Activated CD4-positive, alpha-beta T cell treated with anti-CD3 and anti-CD28 coated beads, Interleukin-2, amount 50 U/mL, for 48 hours (primary cell): ENCODE results near the gene BARX2.
A peak's percentile ranks its signal among the peaks of the same experiment; 100 is the strongest.
"Not testable (repeated sequence)": the region's sequence is repeated elsewhere in the genome, so short reads cannot be mapped to it uniquely, and the experiment has no call there.

Source experiments
- DNase-seq, 2 experiments: peaks; one replicate each; pipeline ENCODE4 v3.0.0-alpha.2; 2020

BARX2 gene, protein sequence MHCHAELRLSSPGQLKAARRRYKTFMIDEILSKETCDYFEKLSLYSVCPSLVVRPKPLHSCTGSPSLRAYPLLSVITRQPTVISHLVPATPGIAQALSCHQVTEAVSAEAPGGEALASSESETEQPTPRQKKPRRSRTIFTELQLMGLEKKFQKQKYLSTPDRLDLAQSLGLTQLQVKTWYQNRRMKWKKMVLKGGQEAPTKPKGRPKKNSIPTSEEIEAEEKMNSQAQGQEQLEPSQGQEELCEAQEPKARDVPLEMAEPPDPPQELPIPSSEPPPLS

DNA sequence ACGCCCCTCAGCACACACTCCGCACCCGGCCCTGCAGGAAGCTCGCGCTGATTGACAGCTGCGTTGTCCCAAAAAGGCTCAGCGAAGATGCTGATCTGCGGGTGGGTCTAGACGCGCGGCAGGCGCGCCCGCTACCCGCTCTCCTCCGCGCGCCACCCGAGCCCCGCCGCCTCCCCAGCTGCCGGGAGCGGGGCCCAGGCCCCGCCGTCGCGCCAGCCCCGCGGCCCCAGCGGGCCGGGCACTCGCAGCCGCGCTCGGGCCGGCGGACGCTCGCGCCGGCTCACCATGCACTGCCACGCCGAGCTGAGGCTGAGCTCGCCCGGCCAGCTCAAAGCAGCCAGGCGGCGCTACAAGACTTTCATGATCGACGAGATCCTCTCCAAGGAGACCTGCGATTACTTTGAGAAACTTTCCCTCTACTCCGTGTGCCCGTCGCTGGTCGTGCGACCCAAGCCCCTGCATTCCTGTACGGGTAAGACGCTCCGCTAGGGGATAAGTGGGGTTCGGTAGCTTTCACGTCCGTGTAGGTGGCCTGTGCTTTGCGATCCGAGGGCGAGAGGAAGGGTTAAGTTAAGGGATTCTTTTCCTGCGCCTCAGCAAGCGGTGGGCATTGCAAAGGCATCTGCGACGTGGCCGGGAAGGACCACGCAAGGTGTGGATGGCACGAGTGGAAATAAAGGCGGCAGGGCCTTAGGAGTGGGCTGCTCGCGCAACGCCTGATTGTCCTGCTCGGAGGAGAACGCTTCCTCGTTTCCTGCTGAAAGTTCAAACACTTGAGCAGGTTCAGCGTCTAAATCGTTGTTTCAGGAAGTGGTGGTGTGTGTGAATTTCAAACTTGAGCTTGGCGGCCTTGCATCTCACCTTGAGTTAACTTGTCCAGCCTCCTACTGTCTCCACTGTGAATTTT is at the start of gene BARX2:
Gene BARX2, plus strand, starts transcription at position 98 of the 907 bp plus-strand sequence. Its CDS starts 188 bp downstream, at position 286.
- peak; percentile 46 to 54 for DNase-seq

DNA sequence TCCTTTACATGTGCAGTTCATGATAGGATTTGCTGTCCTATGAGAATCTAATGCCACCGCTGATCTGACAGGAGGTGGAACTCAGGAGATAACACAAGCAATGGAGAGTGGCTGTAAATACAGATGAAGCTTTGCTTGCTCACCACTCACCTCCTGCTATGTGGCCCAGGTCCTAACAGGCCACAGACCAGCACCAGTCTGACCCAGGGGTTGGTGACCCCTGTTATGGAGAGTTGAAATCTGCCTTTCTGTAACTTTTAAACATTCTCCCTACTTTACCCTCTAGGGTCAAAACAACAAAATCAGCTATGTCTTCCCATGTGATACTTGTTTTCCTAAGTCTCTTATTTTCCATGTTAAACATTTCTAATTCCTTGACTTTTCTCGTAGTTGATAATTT is 48.7 kb upstream of the BARX2 start:
- DNase-seq: no peak

DNA sequence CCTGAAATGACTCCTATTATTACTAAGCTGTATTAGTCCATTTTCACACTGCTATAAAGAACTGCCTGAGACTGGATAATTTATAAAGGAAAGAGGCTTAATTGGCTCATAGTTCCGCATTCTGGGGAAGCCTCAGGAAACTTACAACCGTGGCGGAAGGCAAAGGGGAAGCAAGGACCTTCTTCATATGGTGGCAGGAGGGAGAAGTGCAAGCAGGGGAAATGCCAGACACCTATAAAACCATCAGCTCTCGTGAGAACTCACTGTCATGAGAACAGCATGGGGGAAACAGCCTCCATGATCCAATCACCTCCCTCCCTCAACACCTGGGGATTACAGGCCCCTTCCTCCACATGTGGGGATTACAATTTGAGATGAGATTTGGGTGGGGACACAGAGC is 47.9 kb upstream of the BARX2 start:
- DNase-seq: not testable (repeated sequence)

DNA sequence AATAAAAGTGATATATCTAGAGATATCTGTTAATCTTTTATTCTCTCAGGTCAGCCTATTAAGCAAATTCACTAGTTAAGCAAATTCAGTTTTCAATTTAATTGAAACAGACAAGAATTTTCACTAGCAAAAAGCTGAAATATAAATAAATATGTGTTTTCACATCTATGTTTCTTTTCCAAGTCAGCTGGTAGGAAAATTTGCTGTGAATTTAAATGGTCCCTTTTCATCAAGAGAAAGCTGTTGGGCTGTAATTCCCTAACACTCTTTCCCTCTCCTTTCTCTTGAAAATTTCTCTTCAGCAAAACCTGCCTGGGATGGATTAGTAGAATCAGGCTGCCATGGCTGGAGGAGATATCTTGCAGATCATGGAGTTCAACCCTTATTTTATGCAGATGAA is 46.9 kb upstream of the BARX2 start:
- DNase-seq: no peak

DNA sequence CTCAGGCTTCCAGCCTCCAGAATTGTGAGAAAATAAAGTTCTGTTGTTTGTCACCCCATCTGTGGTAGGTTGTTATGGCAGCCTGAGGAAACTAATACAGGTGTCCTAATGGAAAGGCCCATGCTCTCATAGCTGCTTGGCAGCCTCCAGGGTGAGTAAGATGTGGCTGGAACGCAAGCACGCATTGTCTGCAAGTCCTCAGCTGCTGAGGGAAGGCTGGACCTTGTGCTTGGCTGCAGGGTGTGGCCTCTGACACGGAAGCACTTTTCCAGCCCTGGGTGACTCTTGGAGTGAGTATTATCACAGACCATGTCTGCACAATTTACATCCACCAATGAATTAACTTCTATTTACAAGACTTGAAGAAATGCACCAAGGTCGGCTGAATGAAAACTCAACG is 44.4 kb upstream of the BARX2 start:
- DNase-seq: no peak

DNA sequence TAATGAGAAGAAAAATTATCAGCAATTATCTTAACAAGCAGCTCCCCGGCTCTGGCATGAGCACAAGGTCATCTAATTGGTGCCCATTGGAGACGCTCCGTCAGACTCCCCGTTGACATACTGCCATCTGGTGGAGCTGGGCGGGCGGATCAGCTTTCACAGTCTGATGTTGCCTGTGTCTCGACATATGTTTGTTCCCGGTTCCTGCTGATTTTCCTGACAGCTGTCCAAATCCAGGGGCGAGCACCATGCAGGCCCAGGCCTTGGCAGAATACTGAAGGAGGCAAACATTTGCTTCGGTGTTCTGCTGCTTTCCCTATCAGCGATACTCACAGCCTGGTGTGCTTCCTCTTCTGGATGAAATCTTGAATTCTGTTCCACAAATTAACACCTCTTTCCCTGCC is 43.8 kb upstream of the BARX2 start:
- peak; percentile 76 to 80 for DNase-seq

DNA sequence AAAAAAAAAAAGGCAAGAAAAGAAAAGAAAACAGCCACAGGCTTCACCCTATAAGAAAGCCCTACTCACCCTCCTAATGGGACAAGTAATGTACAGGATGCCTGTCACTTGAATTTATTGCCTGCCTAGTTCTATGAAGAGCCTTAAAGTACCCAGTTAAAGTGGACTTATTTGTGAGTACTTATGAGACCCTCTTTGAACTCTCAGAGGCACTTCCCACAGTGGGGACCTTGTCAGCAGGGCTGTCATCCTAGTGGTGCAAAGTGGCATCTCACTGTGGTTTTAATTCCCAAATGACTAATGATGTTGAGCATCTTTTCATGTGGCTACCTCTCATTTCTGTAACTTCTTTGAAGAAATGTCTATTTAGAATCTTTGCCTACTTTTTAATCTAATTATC is 41.8 kb upstream of the BARX2 start:
- no peak for DNase-seq

DNA sequence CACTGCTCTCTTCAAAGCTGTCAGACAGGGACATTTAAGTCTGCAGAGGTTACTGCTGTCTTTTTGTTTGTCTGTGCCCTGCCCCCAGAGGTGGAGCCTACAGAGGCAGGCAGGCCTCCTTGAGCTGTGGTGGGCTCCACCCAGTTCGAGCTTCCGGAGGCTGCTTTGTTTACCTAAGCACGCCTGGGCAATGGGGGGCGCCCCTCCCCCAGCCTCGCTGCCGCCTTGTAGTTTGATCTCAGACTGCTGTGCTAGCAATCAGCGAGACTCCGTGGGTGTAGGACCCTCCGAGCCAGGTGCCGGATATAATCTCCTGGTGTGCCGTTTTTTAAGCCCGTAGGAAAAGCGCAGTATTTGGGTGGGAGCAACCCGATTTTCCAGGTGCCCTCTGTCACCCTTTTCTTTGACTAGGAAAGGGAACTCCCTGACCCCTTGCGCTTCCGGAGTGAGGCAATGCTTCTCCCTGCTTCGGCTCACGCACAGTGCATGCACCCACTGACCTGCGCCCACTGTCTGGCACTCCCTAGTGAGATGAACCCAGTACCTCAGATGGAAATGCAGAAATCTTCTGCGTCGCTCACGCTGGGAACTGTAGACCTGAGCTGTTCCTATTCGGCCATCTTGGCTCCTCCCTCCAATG is 31.2 kb upstream of the BARX2 start:
- DNase-seq: not testable (repeated sequence)

DNA sequence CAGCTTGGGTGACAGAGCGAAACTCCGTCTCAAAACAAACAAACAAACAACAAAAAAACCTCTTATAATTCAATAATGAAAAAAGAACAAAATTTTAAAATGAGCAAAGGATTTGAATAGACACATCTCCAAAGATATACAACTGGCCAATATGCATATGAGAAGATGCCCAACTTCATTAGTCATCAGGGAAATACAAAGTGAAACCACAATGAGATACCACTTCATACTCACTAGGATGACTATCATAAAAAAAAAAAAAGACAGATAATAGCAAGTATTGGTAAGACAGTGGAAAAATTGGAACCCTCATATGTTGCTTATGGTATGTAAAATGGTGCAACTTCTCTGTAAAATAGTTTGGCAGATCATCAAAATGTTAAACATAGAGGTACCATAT is 28.7 kb upstream of the BARX2 start:
- DNase-seq: no peak

DNA sequence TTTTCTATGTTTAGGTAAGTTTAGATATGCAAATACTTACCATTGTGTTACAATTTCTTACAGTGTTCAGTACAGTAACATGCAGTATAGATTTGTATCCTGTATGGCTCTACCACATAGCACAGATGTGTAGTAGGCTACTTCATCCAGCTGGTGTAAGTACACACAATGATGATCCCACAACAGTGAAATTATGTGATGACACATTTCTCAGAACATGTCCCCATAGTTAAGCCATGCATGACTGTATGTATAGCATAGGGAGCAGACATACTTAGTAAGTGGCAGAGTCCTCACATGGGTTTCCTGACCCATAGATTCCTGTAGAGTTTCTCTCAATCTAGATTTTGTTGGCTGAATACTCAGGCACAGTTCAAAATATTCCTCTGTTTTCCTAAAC is 26.8 kb upstream of the BARX2 start:
- no peak for DNase-seq

DNA sequence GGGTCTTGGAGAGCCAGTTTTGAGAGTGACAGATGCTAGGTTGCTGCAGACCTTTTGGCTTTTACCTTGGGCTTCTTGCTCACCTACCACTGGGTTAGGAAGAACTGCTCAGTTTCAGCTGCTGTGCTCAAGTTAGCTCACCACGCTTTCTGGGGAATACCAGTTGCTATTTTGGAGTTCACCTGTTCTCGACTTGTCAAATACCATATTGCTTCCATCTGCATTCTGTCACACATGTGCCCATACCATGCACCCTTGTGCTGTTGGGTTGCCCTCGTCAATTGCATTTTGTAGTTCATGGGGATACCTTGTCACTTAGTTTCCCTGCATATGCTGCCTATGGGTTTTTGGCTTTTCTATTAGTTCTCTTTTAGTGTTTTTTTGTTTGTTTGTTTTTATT is 23.0 kb upstream of the BARX2 start:
- no peak for DNase-seq

DNA sequence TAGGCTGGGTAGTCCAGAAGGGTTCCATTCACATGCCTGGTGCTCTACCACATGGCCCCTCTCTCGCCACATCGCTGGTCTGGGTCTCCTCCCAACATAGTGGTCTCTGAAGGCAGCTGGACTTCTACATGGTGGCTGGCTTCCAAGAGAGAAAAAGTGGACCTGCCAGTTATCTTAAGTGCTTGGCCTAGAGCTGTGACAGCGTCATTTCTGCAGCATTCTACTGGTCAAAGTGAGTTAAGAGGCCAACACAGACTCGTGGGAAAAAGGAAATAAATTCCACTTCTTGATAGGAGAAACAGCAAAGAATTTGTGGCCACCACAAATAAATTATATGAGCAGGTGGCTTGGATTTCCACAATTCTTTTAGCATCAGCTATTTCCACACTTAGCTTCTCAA is 21.0 kb upstream of the BARX2 start:
- DNase-seq: no peak

DNA sequence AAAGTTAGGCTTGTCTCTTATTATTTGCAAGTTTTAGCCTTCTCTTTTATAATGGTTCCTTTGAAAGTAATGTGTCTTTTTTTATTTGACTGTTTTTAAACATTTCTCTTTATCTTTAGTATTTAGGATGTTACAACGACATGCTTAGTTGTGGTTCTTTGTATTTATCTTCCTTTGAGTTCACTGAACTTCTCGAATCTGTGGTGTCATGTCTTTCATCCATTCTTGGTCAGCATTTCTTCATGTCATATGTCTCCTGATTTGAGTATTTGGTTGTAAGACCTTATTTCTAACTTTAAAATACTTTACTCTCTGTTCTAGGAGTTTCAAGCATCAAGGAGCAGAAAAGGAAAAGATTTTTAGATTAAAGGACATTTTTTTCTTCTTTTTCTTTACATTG is 15.9 kb upstream of the BARX2 start:
- no peak for DNase-seq

DNA sequence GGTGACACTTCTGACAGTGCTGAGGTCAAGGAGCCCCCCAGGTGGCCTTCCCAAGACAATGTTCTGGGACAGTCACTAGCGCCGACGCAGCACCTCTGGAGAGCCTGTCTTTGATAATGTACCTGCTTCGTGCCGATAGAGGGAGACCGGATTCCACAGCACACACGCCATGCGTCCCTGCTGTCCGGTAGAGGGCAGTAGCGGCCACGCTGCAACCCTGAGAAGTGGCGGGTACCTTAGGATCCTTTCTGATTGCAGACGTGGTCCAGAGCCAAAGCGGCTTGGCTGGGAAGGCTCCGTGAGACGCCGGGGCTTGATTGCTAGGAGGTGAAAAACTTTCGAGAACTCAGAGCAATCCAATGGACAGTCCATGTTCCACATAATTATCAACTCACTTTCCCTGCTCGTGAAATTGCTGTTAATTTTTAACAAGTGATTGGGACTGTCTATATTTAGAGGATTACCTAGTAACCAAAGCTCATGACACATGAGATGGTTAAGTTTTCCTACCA is 11.4 kb upstream of the BARX2 start:
- peak; percentile 84 to 86 for DNase-seq

DNA sequence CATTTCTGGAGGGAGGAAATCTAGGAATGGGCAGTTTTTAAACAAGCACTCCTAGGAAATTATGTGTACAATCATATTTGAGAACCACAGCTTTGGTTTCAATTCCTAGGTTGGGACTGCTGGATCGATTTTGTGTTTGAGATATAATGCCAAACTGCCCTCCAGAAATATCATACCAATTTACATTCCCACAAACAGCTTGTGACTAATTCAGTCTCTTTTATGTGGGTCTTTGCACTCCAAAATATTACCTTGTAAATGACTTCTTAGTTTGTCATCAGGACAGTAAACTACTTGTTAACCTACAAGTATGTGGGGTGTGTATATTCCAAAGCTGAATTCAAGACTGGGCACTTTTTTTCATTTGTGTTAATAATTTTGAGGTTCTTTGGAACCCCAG is 9.8 kb upstream of the BARX2 start:
- DNase-seq: no peak

DNA sequence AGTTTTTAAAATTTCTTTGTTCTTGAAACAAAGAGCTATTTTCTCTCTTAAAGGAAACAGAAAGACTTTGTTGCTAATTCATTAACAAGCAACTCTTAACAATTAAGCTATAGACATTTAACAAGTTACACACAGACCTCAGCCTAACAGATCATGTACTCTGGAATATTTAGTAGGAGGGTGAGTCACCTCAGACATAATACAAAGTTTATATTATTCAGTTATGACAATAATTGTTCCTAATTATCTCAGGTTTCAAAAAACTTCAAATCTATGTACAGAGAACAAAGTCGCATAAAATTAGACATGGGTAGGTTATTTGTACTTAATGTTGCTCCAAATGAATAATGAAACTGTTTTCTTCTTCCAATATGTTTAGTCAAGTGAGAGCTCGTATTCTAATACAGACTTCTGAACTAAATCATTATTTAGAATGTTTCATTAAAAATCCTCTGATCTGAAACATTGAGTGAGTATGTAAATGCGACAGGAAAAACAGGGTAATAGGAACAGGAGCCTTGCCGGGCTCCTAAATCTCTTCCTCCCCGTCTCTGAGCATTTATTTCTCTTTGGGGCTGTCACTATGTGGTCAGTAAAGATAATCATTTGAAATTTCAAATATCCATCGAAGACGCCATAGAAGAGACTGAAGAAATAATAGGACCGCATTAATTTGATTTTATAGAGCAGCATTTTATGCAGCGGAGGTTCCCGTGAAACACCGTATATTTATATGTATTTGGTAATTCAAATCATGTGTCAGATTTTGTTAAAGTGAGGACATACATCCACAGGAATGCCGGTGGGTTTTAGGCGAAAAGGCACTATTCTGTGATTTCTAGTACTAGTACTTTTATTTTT is 8.7 kb upstream of the BARX2 start:
- DNase-seq: no peak

DNA sequence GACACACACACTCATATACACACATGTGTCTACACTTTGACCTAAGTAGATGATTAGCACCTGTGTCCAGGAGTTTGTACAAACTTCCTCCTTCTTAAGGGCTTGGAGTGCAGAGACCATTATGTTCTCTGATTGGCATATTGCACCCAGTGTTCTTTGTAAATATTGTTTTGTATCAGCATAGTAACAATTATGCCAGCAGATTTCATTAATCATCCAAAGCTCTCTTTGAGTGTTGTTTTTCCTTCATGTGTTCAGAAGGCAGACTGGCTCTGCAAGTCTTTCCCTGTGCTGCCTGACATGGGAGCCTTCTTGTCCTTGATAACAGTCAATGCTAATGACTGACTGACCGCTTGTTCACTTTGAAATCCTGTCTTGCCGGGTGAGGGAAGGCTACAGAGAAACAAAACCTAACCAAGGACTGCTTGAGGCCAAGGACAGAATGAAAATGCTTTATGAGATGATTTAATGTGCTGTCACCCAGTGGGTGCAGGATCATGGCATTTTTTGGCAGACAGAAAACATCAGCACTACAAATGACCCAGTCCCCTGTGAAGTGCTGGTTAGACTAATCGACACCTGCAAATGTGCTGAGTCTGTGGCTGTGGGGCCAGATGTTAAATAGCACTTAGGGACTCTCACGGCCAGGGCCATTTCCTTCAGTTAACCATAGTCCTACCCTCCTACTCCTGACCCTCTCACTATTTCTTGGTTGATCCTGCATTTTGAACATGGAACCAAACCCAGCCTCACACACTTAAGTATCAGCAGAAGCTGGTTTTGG is 6.6 kb upstream of the BARX2 start:
- no peak for DNase-seq

DNA sequence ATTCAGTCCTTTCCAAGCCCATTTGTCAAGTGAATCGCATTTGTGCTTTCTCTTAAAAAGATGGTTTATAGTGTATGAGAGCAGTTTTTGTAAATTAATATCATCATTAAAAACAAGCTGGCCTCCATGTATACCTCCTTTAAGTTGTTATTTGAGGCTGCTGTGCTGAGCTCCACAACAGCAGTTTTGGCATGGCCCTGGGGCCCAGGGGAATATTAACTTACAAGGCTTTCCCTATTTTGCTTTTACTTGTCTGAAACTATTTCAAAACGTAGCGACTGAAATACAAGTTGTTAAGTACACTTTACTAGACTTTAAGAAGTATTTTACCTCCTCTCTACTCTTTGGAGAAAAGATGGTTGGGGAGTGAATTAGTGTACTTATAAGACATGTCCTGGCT is 4.9 kb upstream of the BARX2 start:
- no peak for DNase-seq

DNA sequence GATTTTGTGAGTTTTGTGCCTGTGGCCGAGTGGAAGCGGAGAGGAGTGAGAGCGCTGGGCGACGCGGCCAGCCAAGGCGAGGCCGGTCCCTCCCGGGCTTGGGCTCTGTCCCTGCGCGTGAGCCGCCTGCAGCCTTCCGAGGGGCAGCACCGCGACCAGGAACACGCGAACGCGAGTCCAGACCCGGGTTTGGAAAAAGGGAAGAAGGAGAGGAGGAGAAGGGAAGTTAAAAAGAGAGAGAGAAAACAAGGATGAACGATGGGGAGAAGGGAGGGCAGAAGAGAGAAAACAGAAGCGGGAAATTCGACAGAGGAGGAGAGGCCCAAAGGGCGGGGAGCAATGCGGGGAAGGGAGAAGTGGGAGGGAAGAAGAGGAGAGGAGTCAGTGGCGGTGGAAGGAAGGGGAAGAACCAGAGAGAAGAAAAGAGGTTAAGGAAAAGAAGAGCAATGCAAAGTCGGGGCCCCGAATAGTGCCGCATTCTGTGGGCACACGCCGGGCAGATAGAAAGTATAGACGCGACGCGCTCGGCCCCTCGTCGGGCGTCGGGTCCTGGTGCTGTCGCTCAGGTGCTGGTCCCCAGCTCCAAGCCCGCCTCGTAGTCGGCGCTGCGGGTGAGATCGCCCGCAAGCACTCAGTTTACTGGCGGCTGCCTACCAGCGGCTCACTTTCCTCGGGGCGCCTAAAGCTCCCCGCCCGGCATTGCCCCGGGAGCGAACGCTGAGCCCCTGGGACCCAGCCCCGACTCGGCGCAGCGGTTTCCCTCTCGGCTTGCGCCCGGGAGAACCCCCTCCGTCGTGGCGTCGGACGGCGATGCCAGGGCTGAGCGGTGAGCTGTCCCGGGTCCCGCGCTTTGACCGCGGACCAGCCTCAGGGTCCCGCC is 2.8 kb upstream of the BARX2 start:
- DNase-seq: peak; percentile 4 to 13

DNA sequence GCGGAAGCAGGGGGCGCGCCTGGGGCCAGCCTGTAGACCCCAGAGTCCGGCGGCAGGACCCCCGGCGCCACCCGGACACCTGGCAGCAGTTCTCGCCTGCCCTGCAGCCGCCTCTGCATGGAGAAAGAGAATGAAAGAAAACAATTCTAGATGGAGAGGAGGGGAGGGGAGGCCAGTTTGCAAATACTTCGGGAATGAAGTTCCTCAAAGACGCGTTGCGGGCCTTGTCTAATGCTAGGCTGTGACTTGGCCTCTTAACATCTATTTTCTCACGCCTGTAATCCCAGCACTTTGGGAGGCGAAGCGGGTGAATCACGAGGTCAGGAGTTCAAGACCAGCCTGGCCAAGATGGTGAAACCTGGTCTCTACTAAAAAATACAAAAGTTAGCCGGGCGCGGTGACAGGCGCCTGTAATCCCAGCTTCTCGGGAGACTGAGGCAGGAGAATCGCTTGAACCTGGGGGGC is 2.1 kb upstream of the BARX2 start:
- peak in 1 of 2 experiments; percentile 6 for DNase-seq
